ENCODE measurements around the gene MYH7.
"Not testable (repeated sequence)": the region's sequence is repeated elsewhere in the genome, so short reads cannot be mapped to it uniquely, and the experiment has no call there.

Gene MYH7

GRCh38 chr14:23386266-23386657 lies 49.2 kb downstream of the MYH7 start:
- not testable (repeated sequence) for DNase-seq (ENCODE audit: low read depth)

GRCh38 chr14:23385642-23386265 lies 49.7 kb downstream of the MYH7 start:
- DNase-seq (ENCODE audit: low read depth) = no peak

GRCh38 chr14:23385244-23385641 lies 50.2 kb downstream of the MYH7 start:
- DNase-seq (ENCODE audit: low read depth) = no peak

- DNase-seq (ENCODE audit: low read depth) = no peak
Observed at GRCh38 chr14:23384364-23385080, 50.9 kb downstream of the MYH7 start.

- no peak for DNase-seq (ENCODE audit: low read depth)
Observed at GRCh38 chr14:23382731-23383440, 52.6 kb downstream of the MYH7 start.

- DNase-seq (ENCODE audit: low read depth) = no peak
Observed at GRCh38 chr14:23382276-23382675, 53.2 kb downstream of the MYH7 start.

GRCh38 chr14:23381871-23382270 lies 53.6 kb downstream of the MYH7 start:
- no peak for DNase-seq (ENCODE audit: low read depth)

GRCh38 chr14:23380976-23381375 lies 54.5 kb downstream of the MYH7 start:
- no peak for DNase-seq (ENCODE audit: low read depth)

- DNase-seq (ENCODE audit: low read depth) = no peak
Observed at GRCh38 chr14:23380197-23380914, 55.1 kb downstream of the MYH7 start.

- peak; percentile 23 for DNase-seq (ENCODE audit: low read depth)
Observed at GRCh38 chr14:23379366-23380196, 55.9 kb downstream of the MYH7 start.

GRCh38 chr14:23378612-23379220 lies 56.7 kb downstream of the MYH7 start:
- no peak for DNase-seq (ENCODE audit: low read depth)

GRCh38 chr14:23377573-23378563 lies 57.6 kb downstream of the MYH7 start:
- DNase-seq (ENCODE audit: low read depth) = no peak

- no peak for DNase-seq (ENCODE audit: low read depth)
Observed at GRCh38 chr14:23377198-23377550, 58.3 kb downstream of the MYH7 start.

GRCh38 chr14:23376482-23377197 lies 58.8 kb downstream of the MYH7 start, which contains the start of gene CMTM5:
TSS of gene CMTM5 (plus strand) at chr14:23377046. CDS start at chr14:23377252, 206 bp downstream.
- DNase-seq (ENCODE audit: low read depth) = no peak

- DNase-seq (ENCODE audit: low read depth) = no peak
Observed at GRCh38 chr14:23375527-23376251, 59.8 kb downstream of the MYH7 start.

GRCh38 chr14:23373041-23373440 lies 62.4 kb downstream of the MYH7 start:
- DNase-seq (ENCODE audit: low read depth) = no peak

GRCh38 chr14:23372509-23372908 lies 63.0 kb downstream of the MYH7 start, which contains the start of gene IL25:
TSS of gene IL25 (plus strand) at chr14:23372809.
- DNase-seq (ENCODE audit: low read depth) = no peak

GRCh38 chr14:23371865-23372264 lies 63.6 kb downstream of the MYH7 start:
- no peak for DNase-seq (ENCODE audit: low read depth)

All from iris pigment epithelial cell (primary cell).